Measurements from ENCODE around the gene RIPPLY1.

DNA sequence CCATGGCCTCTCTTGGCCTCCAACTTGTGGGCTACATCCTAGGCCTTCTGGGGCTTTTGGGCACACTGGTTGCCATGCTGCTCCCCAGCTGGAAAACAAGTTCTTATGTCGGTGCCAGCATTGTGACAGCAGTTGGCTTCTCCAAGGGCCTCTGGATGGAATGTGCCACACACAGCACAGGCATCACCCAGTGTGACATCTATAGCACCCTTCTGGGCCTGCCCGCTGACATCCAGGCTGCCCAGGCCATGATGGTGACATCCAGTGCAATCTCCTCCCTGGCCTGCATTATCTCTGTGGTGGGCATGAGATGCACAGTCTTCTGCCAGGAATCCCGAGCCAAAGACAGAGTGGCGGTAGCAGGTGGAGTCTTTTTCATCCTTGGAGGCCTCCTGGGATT is 25.1 kb upstream of the RIPPLY1 start:
- TF ChIP-seq, protein P1, sequence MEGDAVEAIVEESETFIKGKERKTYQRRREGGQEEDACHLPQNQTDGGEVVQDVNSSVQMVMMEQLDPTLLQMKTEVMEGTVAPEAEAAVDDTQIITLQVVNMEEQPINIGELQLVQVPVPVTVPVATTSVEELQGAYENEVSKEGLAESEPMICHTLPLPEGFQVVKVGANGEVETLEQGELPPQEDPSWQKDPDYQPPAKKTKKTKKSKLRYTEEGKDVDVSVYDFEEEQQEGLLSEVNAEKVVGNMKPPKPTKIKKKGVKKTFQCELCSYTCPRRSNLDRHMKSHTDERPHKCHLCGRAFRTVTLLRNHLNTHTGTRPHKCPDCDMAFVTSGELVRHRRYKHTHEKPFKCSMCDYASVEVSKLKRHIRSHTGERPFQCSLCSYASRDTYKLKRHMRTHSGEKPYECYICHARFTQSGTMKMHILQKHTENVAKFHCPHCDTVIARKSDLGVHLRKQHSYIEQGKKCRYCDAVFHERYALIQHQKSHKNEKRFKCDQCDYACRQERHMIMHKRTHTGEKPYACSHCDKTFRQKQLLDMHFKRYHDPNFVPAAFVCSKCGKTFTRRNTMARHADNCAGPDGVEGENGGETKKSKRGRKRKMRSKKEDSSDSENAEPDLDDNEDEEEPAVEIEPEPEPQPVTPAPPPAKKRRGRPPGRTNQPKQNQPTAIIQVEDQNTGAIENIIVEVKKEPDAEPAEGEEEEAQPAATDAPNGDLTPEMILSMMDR (IDR thresholded peaks at IDR 0.05; ENCODE audit: low read length) = no peak
- TF ChIP-seq EZH2phosphoT487 (IDR thresholded peaks at IDR 0.05; ENCODE audit: low read length) (no peak), EZH2 (optimal IDR thresholded peaks at IDR 0.05; ENCODE audit: low read depth, low read length) (no peak)

Data from MM.1S (cell line).